CD4-positive, alpha-beta T cell (primary cell): ENCODE data around the gene IL34. TPM values are rescaled to one million over a fixed set of nuclear protein-coding genes. Genes with fewer than 3 reads are reported as not detected.

Experiments used
- ATAC-seq: fragments of 200-7000 bp; cut with Tn5 transposase; one replicate; pipeline ENCODE4 v1.10.0; 2022; ENCODE audit warnings: mild to moderate bottlenecking; ENCODE audit not compliant: poor library complexity
- CTCF ChIA-PET: fragments of 350-600 bp; sonication (Branson Sonifier 250); formaldehyde crosslinking; loops from one replicate; lab custom pipeline; 2021; ENCODE audit warnings: antibody characterized with exemption, inconsistent platforms; lab: Charles Lee
- POLR2A ChIA-PET: fragments of 350-600 bp; sonication (Branson Sonifier 250); formaldehyde crosslinking; loops from one replicate; lab custom pipeline; 2021; ENCODE audit warnings: antibody characterized with exemption, inconsistent platforms; lab: Charles Lee
- DNase-seq, 14 experiments: peaks; one replicate each; pipeline ENCODE4 v3.0.0-alpha.2; 2013 to 2020; ENCODE audit warnings: mixed read lengths in 2 of 14
- H3K27ac ChIP-seq, 2 donors: one replicate each; pipeline versions ENCODE4 v1.5.1 to v1.7.0; 2013; ENCODE audit warnings: low read length in 2 of 2, low read depth in 1 of 2, mild to moderate bottlenecking in 1 of 2
- H3K27me3 ChIP-seq, 2 experiments: 1 replicate in 1 of 2; 2 replicates in 1 of 2; pipeline versions ENCODE4 v1.6.1 to v1.7.0; 2013; ENCODE audit warnings: low read length in 2 of 2, control low read depth in 1 of 2, mild to moderate bottlenecking in 1 of 2, moderate library complexity in 1 of 2; ENCODE audit not compliant: insufficient read depth in 2 of 2, control insufficient read depth in 1 of 2
- H3K36me3 ChIP-seq: one replicate; pipeline ENCODE4 v1.6.1; 2013; ENCODE audit warnings: low read length, control low read depth; ENCODE audit not compliant: insufficient read depth
- H3K4me1 ChIP-seq: one replicate; pipeline ENCODE4 v1.6.1; 2013; ENCODE audit warnings: low read length, control low read depth; ENCODE audit not compliant: insufficient read depth
- H3K4me3 ChIP-seq: one replicate; pipeline ENCODE4 v1.5.1; 2013; ENCODE audit warnings: mild to moderate bottlenecking, low read length, moderate library complexity
- H3K9me3 ChIP-seq, 2 experiments: 1 replicate in 1 of 2; 2 replicates in 1 of 2; pipeline versions ENCODE4 v1.6.1 to v1.7.0; 2013; ENCODE audit warnings: low read length in 2 of 2, mild to moderate bottlenecking in 2 of 2, control low read depth in 1 of 2, moderate library complexity in 1 of 2; ENCODE audit not compliant: control insufficient read depth in 1 of 2, insufficient read depth in 1 of 2
- H3K27ac Mint-ChIP-seq: one replicate; pipeline ENCODE4 v1.8.0; 2020; ENCODE audit warnings: mixed read lengths
- H3K27me3 Mint-ChIP-seq: one replicate; pipeline ENCODE4 v1.8.0; 2021; ENCODE audit warnings: mixed read lengths
- H3K36me3 Mint-ChIP-seq: one replicate; pipeline ENCODE4 v1.8.0; 2021; ENCODE audit warnings: low read depth, mixed read lengths
- H3K4me1 Mint-ChIP-seq: one replicate; pipeline ENCODE4 v1.8.0; 2021; ENCODE audit warnings: low read depth, mixed read lengths
- H3K4me3 Mint-ChIP-seq: one replicate; pipeline ENCODE4 v1.8.0; 2020; ENCODE audit warnings: mild to moderate bottlenecking, mixed read lengths
- H3K9me3 Mint-ChIP-seq: one replicate; pipeline ENCODE4 v1.8.0; 2020; ENCODE audit warnings: mixed read lengths
- CTCF ChIP-seq: fragments of 200-600 bp; IDR thresholded peaks from one replicate; pipeline ENCODE4 v1.8.0; 2022; ENCODE audit warnings: antibody characterized with exemption, mild to moderate bottlenecking
- intact Hi-C, 2 experiments: fragments of 100-400 bp; cut with DNase I in 1 of 2; cut with micrococcal nuclease in 1 of 2; formaldehyde crosslinking; loops; one replicate each; pipeline versions ENCODE4 v1.15.1 to v1.9.0; 2023 to 2025; cut with DNase I, micrococcal nuclease
- total RNA-seq, 174 experiments: library from RNA in 2 of 174; stranded (reverse) in 2 of 174; gene quantifications; one replicate each; pipeline ENCODE4 v1.2.3 and lab custom pipeline; 2021 to 2026

IL34 gene
- total RNA-seq, 2 experiments from 2014 or later, result 0.84 to 0.88 TPM

GRCh38 chr16:70687102-70687511 is 40.7 kb downstream of the IL34 start:
- no peak overlapping the region for H3K27ac ChIP-seq
- ChIA-PET POLR2A (no interaction called here), CTCF (no interaction called here)
- H3K27ac Mint-ChIP-seq, result peak overlapping the region; percentile 53
- H3K4me1 ChIP-seq, result peaks cover 10% of the 10 kb centered on the region
- peaks cover 10% of the 10 kb centered on the region for H3K27me3 Mint-ChIP-seq
- no peak for DNase-seq
- peak overlapping the region; percentile 63 for H3K4me3 Mint-ChIP-seq
- H3K9me3 ChIP-seq, result no peaks in the 10 kb centered on the region
- no peak for ATAC-seq
- no peaks in the 10 kb centered on the region for H3K9me3 Mint-ChIP-seq
- H3K36me3 ChIP-seq, result no peaks in the 10 kb centered on the region
- TF ChIP-seq CTCF, result no peak
- H3K27me3 ChIP-seq, result peaks cover 19 to 29% of the 10 kb centered on the region in 2 experiments
- H3K36me3 Mint-ChIP-seq, result no peaks in the 10 kb centered on the region
- H3K4me1 Mint-ChIP-seq, result no peaks in the 10 kb centered on the region
- H3K4me3 ChIP-seq, result no peak overlapping the region
- intact Hi-C loops, result no loop called here

GRCh38 chr16:70687671-70688245 is 41.4 kb downstream of the IL34 start:
- Histone ChIP-seq H3K9me3 (no peaks in the 10 kb centered on the region), H3K4me3 (no peak overlapping the region), H3K4me1 (peaks cover 10% of the 10 kb centered on the region), H3K36me3 (no peaks in the 10 kb centered on the region), H3K27ac (no peak overlapping the region), H3K27me3 (peaks cover 19 to 24% of the 10 kb centered on the region in 2 experiments)
- Mint-ChIP-seq H3K4me1 (no peaks in the 10 kb centered on the region), H3K9me3 (no peaks in the 10 kb centered on the region), H3K27ac (peak overlapping the region; percentile 53), H3K36me3 (no peaks in the 10 kb centered on the region), H3K4me3 (no peak overlapping the region), H3K27me3 (peaks cover 10% of the 10 kb centered on the region)
- DNase-seq, result no peak
- ATAC-seq, result no peak
- intact Hi-C loops, result no loop called here
- no peak for TF ChIP-seq CTCF
- ChIA-PET CTCF (interaction anchor here (1.4 kb wide), 1 partner anchor 83 kb away, joined by 3 read pairs; no protein-coding TSS in a partner anchor), POLR2A (no interaction called here)

- POLR2A ChIA-PET, result no interaction called here
- peaks cover 10% of the 10 kb centered on the region for H3K4me1 ChIP-seq
- TF ChIP-seq CTCF, result no peak
- Mint-ChIP-seq H3K9me3 (no peaks in the 10 kb centered on the region), H3K36me3 (no peaks in the 10 kb centered on the region), H3K27ac (no peak overlapping the region), H3K4me3 (no peak overlapping the region), H3K4me1 (no peaks in the 10 kb centered on the region), H3K27me3 (peaks cover 10% of the 10 kb centered on the region)
- CTCF ChIA-PET, result interaction anchor here (1.4 kb wide), 1 partner anchor 83 kb away, joined by 3 read pairs; no protein-coding TSS in a partner anchor
- H3K27me3 ChIP-seq, result peaks cover 18 to 19% of the 10 kb centered on the region in 2 experiments
- no peak overlapping the region for H3K4me3 ChIP-seq
- no peaks in the 10 kb centered on the region for H3K9me3 ChIP-seq
- intact Hi-C loops, result no loop called here
- no peaks in the 10 kb centered on the region for H3K36me3 ChIP-seq
- DNase-seq (no peak), ATAC-seq (no peak)
- no peak overlapping the region for H3K27ac ChIP-seq
Observed at GRCh38 chr16:70688246-70688742, 41.9 kb downstream of the IL34 start.
